Naive thymus-derived CD8-positive, alpha-beta T cell (primary cell): Measurements from ENCODE around the gene RFC1. TPM values are rescaled to one million over a fixed set of nuclear protein-coding genes. Genes with fewer than 3 reads are reported as not detected.
A peak's percentile ranks its signal among the peaks of the same experiment; 100 is the strongest.

Experiments used
- ATAC-seq, 2 donors: fragments of 150-1000 bp; cut with Tn5 transposase in 1 of 2; sonication (Bioruptor Pico), chemical (Tn5 transposase) in 1 of 2; 1 replicate in 1 of 2; 2 replicates in 1 of 2; pipeline ENCODE4 v1.10.0; 2021; ENCODE audit warnings: mild to moderate bottlenecking in 2 of 2, moderate library complexity in 2 of 2
- POLR2A ChIA-PET: fragments of 350-600 bp; sonication (Branson Sonifier 250); formaldehyde crosslinking; loops from one replicate; lab custom pipeline; 2021; ENCODE audit warnings: antibody characterized with exemption; lab: Charles Lee
- DNase-seq, 10 donors: peaks; one replicate each; pipeline versions ENCODE4 v3.0.0 to v3.0.0-alpha.2; 2020 to 2022
- H3K27ac Mint-ChIP-seq, 10 donors: one replicate each; pipeline ENCODE4 v1.8.0; 2020 to 2022; ENCODE audit warnings: mild to moderate bottlenecking in 10 of 10, mixed read lengths in 10 of 10, moderate library complexity in 4 of 10, inconsistent platforms in 1 of 10
- H3K27me3 Mint-ChIP-seq, 5 donors: one replicate each; pipeline ENCODE4 v1.8.0; 2021 to 2022; ENCODE audit warnings: mixed read lengths in 5 of 5
- H3K36me3 Mint-ChIP-seq, 3 donors: one replicate each; pipeline ENCODE4 v1.8.0; 2020 to 2022; ENCODE audit warnings: mixed read lengths in 3 of 3, mild to moderate bottlenecking in 2 of 3, inconsistent platforms in 1 of 3
- H3K4me1 Mint-ChIP-seq, 4 donors: one replicate each; pipeline ENCODE4 v1.8.0; 2021 to 2022; ENCODE audit warnings: mixed read lengths in 4 of 4
- H3K4me3 Mint-ChIP-seq, 10 donors: one replicate each; pipeline ENCODE4 v1.8.0; 2020 to 2022; ENCODE audit warnings: mild to moderate bottlenecking in 10 of 10, mixed read lengths in 10 of 10, moderate library complexity in 6 of 10, inconsistent platforms in 1 of 10
- H3K9me3 Mint-ChIP-seq, 9 donors: one replicate each; pipeline ENCODE4 v1.8.0; 2020 to 2022; ENCODE audit warnings: mixed read lengths in 9 of 9, mild to moderate bottlenecking in 3 of 9, inconsistent platforms in 1 of 9, moderate library complexity in 1 of 9
- polyA plus RNA-seq, 3 donors: library from polyadenylated mRNA; unstranded; fragments of 300-500 nt; fragmentation: Illumina TruSeq; gene quantifications; one replicate each; pipeline ENCODE4 v1.2.3, GENCODE V29; 2021
- total RNA-seq, 8 experiments: library from RNA in 2 of 8; stranded (reverse) in 2 of 8; gene quantifications; one replicate each; pipeline ENCODE4 v1.2.3 and lab custom pipeline; 2021 to 2026

Gene RFC1
- total and polyA plus RNA-seq, 5 experiments from 2014 or later: 26.6 to 54.6 (median 43.2) TPM

DNA sequence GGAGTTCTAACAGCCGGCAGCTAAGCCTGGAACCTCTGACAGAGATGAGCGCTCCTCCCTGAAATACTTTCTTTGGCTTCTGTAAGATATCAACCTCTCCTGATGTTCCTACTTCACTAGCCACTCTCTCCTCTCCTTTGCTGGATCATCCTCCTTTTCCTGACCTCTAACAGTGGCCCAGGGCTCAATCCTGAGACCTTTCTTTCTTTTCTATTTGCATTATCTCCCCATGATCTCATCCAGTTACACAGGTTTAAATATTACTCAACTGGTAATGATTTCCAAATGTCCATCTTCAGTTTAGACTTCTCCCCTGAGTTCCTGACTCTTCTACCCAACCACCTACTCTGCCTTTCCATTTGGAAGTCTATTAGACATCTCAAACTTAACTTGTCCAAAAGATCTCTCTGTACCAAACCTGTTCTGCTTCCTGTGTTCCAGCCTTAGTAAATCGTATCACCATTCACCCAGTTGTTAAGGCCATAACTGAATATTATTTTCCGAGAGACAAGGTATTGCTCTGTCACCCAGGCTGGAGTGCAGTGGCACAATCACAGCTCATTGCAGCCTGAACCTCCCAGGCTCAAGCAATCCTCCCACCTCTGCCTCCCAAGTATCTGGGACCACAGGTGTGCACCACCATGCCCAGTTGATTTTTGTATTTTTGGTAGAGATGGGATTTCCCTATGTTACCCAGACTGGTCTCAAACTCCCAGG lies 41.1 kb downstream of the RFC1 start:
- H3K27ac Mint-ChIP-seq: peak overlapping the region in 1 of 10 donors; percentile 8
- H3K4me1 Mint-ChIP-seq: peaks cover 0 to 10% (median 6%) of the 10 kb centered on the region in 4 donors
- peaks cover 6 to 77% (median 31%) of the 10 kb centered on the region in 3 donors for H3K36me3 Mint-ChIP-seq

DNA sequence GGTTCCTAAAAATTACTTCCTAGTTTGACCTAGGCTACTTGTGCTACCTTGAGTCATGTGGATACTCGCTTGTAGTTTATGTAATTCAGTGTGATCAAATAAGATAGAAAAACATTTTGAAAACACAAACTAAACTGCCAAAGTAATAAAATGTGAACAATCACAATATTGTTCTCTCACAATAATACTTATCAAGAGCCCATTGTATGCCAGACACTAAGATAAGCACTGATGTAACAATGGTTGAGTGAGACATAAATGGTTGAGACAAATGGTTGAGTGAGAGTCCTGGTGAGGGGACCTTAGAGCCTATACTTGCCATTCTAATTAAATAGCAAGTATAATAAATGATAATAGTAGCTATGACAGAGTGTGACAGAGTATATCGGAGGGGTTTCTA lies 41.7 kb downstream of the RFC1 start:
- Mint-ChIP-seq H3K27me3 (no peaks in the 10 kb centered on the region), H3K36me3 (peaks cover 6 to 83% (median 31%) of the 10 kb centered on the region in 3 donors), H3K4me1 (peaks cover 0 to 9% (median 6%) of the 10 kb centered on the region in 4 donors), H3K27ac (peak overlapping the region in 1 of 10 donors; percentile 61), H3K4me3 (no peak overlapping the region), H3K9me3 (no peaks in the 10 kb centered on the region)
- DNase-seq (no peak), ATAC-seq (no peak)
- POLR2A ChIA-PET: no interaction called here

More for the DNA sequence above, 41.1 kb downstream of the RFC1 start:
- Mint-ChIP-seq H3K27me3 (no peaks in the 10 kb centered on the region), H3K9me3 (no peaks in the 10 kb centered on the region), H3K4me3 (no peak overlapping the region)
- no peak for ATAC-seq
- DNase-seq: no peak
- POLR2A ChIA-PET: no interaction called here

DNA sequence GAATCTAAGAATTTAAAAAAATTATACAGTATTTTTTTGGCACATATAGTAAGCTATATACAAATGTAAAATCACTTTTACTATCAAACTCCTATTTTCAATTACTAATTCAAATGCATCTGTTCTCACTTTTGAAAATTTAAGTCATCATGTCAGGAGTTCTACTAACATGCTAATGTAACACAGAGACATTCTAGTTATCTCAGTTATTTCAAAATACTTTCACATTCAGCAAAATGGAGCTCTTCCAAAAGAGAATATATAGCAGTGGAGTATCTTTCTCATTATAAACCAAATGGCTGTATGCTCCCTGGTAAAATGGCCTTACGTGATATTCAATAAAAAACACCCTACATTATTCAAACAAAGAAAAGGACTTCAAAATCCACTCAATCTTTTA lies 42.3 kb downstream of the RFC1 start:
- H3K4me3 Mint-ChIP-seq: no peak overlapping the region
- peaks cover 6 to 88% (median 30%) of the 10 kb centered on the region in 3 donors for H3K36me3 Mint-ChIP-seq
- DNase-seq (no peak), ATAC-seq (no peak)
- no peaks in the 10 kb centered on the region for H3K9me3 Mint-ChIP-seq
- H3K27me3 Mint-ChIP-seq: no peaks in the 10 kb centered on the region
- H3K27ac Mint-ChIP-seq: no peak overlapping the region
- H3K4me1 Mint-ChIP-seq: peaks cover 0 to 9% (median 6%) of the 10 kb centered on the region in 4 donors
- POLR2A ChIA-PET: no interaction called here

DNA sequence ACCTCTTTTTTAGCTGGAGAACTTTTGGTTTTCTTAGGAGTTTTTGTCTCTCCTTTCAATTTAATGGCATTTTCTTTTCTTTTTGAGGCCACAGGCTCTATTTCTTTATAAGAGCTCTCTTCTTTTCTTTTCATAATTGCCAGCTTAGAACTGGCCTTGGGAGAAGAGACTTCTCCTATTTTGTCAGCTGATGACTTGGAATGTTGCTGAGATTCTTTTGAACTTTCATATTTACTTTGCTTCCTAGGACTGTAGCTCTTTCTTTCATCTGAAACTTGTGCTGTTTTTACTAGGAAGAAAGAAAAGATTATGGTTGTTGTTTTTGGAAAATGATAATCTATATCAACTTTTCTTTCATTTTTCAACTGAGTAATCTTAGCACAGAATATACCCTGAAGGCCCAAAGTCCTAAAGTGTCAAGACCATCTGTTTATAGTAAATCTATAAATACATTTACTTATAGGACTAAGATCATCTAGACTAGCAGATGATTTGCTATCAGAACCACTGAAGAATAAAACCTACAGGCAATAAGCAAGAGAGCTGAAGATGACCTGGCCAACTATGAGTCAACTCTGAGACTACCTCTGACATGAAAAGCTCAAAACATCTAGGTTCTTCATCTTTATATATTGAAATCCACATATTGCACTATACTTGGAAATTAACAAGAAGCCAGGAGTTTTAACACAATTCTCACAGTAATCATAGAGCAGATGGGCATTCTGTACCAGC lies 45.6 kb downstream of the RFC1 start:
- Mint-ChIP-seq H3K27ac (no peak overlapping the region), H3K36me3 (peaks cover 0 to 81% (median 13%) of the 10 kb centered on the region in 3 donors), H3K9me3 (no peaks in the 10 kb centered on the region), H3K4me1 (no peaks in the 10 kb centered on the region), H3K27me3 (no peaks in the 10 kb centered on the region), H3K4me3 (no peak overlapping the region)
- no peak for DNase-seq
- POLR2A ChIA-PET: no interaction called here
- no peak for ATAC-seq

GRCh38 chr4:39319676-39320075 lies 46.5 kb downstream of the RFC1 start:
- no peaks in the 10 kb centered on the region for H3K9me3 Mint-ChIP-seq
- H3K4me1 Mint-ChIP-seq: no peaks in the 10 kb centered on the region
- no peak overlapping the region for H3K27ac Mint-ChIP-seq
- ATAC-seq (no peak), DNase-seq (no peak)
- POLR2A ChIA-PET: no interaction called here
- H3K36me3 Mint-ChIP-seq: peaks cover 0 to 74% (median 10%) of the 10 kb centered on the region in 3 donors
- no peaks in the 10 kb centered on the region for H3K27me3 Mint-ChIP-seq
- H3K4me3 Mint-ChIP-seq: no peak overlapping the region

- Mint-ChIP-seq H3K27me3 (no peaks in the 10 kb centered on the region), H3K36me3 (peaks cover 10 to 70% (median 34%) of the 10 kb centered on the region in 3 donors), H3K9me3 (no peaks in the 10 kb centered on the region), H3K4me1 (peaks cover 0 to 5% (median 2%) of the 10 kb centered on the region in 4 donors), H3K4me3 (no peak overlapping the region), H3K27ac (no peak overlapping the region)
- ATAC-seq (no peak), DNase-seq (no peak)
- POLR2A ChIA-PET: no interaction called here
Measured at GRCh38 chr4:39312816-39313215, 53.3 kb downstream of the RFC1 start.

- H3K27me3 Mint-ChIP-seq: no peaks in the 10 kb centered on the region
- H3K4me3 Mint-ChIP-seq: no peak overlapping the region
- POLR2A ChIA-PET: no interaction called here
- ATAC-seq (no peak), DNase-seq (no peak)
- peaks cover 0 to 5% (median 2%) of the 10 kb centered on the region in 4 donors for H3K4me1 Mint-ChIP-seq
- H3K36me3 Mint-ChIP-seq: peaks cover 14 to 90% (median 43%) of the 10 kb centered on the region in 3 donors
- peak overlapping the region in 2 of 10 donors; percentile 59 to 63 for H3K27ac Mint-ChIP-seq
- H3K9me3 Mint-ChIP-seq: no peaks in the 10 kb centered on the region
Measured at GRCh38 chr4:39308611-39309010, 57.6 kb downstream of the RFC1 start.

- peak overlapping the region in 1 of 10 donors; percentile 74 for H3K27ac Mint-ChIP-seq
- peaks cover 16 to 89% (median 44%) of the 10 kb centered on the region in 3 donors for H3K36me3 Mint-ChIP-seq
- ATAC-seq: no peak
Measured at GRCh38 chr4:39305912-39306677, 60.1 kb downstream of the RFC1 start.

GRCh38 chr4:39304651-39305050 lies 61.5 kb downstream of the RFC1 start:
- Mint-ChIP-seq H3K36me3 (peaks cover 11 to 91% (median 49%) of the 10 kb centered on the region in 3 donors), H3K9me3 (no peaks in the 10 kb centered on the region), H3K4me3 (no peak overlapping the region), H3K4me1 (peaks cover 0 to 3% (median 1%) of the 10 kb centered on the region in 4 donors), H3K27ac (peak overlapping the region in 4 of 10 donors; percentile 36 to 60 (median 46)), H3K27me3 (no peaks in the 10 kb centered on the region)
- POLR2A ChIA-PET: interaction anchor here (0.6 kb wide), 1 partner anchor 37 kb away, joined by 3 read pairs; no protein-coding TSS in a partner anchor
- no peak for DNase-seq
- no peak for ATAC-seq

More at GRCh38 chr4:39305912-39306677, 60.1 kb downstream of the RFC1 start:
- Mint-ChIP-seq H3K4me3 (no peak overlapping the region), H3K9me3 (no peaks in the 10 kb centered on the region), H3K4me1 (peaks cover 0 to 5% (median 1%) of the 10 kb centered on the region in 4 donors), H3K27me3 (no peaks in the 10 kb centered on the region)
- no peak for DNase-seq
- POLR2A ChIA-PET: no interaction called here

DNA sequence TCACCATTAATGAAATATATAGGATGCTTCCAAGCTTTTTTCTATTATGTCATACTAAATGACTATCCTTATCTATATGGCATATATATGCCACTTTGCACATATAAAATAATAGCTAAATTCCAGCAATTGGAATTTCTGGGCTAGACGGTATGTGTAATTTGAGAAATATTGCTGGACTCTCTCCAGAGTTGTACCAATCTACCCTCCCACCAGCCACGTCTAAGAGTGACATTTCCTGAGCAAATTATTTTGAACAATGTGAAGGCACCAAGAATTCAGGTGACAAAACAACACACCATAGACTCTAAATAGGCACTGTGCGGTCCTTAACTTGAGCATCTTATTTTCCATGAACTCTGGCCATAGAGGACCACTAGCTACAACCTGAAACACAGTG lies 62.3 kb downstream of the RFC1 start:
- Mint-ChIP-seq H3K4me3 (no peak overlapping the region), H3K36me3 (peaks cover 11 to 91% (median 52%) of the 10 kb centered on the region in 3 donors), H3K4me1 (peaks cover 0 to 3% (median 1%) of the 10 kb centered on the region in 4 donors), H3K27ac (peak overlapping the region in 2 of 10 donors; percentile 55 to 57), H3K9me3 (no peaks in the 10 kb centered on the region), H3K27me3 (no peaks in the 10 kb centered on the region)
- DNase-seq (no peak), ATAC-seq (no peak)
- POLR2A ChIA-PET: no interaction called here

DNA sequence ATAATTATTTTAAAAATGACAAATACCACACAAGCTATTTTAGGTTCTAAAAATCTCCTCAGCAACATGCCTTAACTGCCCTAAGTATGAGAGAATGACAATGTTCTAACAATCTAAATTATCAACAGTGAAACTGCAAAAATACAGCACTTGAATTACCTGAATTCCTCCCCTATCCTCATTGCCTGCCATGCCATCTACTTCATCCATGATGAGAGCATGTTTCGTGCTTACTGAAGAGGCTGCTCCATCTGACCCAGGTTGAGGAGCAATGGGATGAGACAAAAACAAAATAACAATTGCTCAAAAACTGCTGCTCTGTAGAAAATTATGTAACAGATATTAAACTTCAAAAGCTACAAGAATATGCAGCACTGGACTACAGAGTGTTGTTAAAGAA lies 63.3 kb downstream of the RFC1 start:
- DNase-seq (no peak), ATAC-seq (no peak)
- Mint-ChIP-seq H3K4me1 (no peaks in the 10 kb centered on the region), H3K36me3 (peaks cover 11 to 91% (median 52%) of the 10 kb centered on the region in 3 donors), H3K4me3 (no peak overlapping the region), H3K27me3 (no peaks in the 10 kb centered on the region), H3K27ac (peak overlapping the region in 1 of 10 donors; percentile 65), H3K9me3 (no peaks in the 10 kb centered on the region)
- POLR2A ChIA-PET: no interaction called here

GRCh38 chr4:39295784-39296183 lies 70.4 kb downstream of the RFC1 start:
- Mint-ChIP-seq H3K9me3 (no peaks in the 10 kb centered on the region), H3K4me3 (no peak overlapping the region), H3K27me3 (no peaks in the 10 kb centered on the region), H3K4me1 (no peaks in the 10 kb centered on the region), H3K27ac (peak overlapping the region in 1 of 10 donors; percentile 3), H3K36me3 (peaks cover 5 to 86% (median 46%) of the 10 kb centered on the region in 3 donors)
- DNase-seq (no peak), ATAC-seq (no peak)
- POLR2A ChIA-PET: no interaction called here
